ENCODE measurements around the gene CD300LF. TPM values are rescaled to one million over a fixed set of nuclear protein-coding genes. Genes with fewer than 3 reads are reported as not detected.
A peak's percentile ranks its signal among the peaks of the same experiment; 100 is the strongest.

CD300LF gene
- total RNA-seq, result 66.2 TPM
- long read RNA-seq, transcript CD300LF-202 (7 exons, 1,764 nt), result major isoform, 31 of 76 reads
- long read RNA-seq, transcript CD300LF-210 (7 exons, 1,275 nt), result minor isoform, 13 of 76 reads
- long read RNA-seq, partial matches to known transcripts, result 14 of 76 reads
- long read RNA-seq, other reads (novel, unspliced or antisense), result 17 of 76 reads

DNA sequence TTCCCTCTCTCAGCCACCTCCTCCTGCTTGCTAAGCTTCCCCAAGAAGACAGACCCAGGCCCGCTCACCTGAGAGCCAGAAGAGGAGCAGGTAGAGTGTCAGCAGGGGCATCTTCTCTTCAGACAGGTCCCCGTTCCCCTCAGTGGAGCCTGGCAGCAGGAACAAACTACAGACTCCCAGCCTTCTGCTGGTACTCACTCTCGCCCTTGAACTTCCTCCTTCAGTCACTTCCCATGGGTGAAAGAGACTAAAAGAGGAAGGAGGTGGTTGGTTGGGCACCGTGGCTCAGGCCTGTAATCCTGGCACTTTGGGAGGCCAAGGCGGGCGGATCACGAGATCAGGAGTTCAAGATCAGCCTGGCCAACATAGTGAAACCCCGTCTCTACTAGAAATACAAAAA is at the start of gene CD300LF:
CD300LF (minus strand) TSS at position 168 of the 400 bp plus-strand sequence; CDS start at position 111, 57 bp downstream.
- TF ChIP-seq, protein P1, sequence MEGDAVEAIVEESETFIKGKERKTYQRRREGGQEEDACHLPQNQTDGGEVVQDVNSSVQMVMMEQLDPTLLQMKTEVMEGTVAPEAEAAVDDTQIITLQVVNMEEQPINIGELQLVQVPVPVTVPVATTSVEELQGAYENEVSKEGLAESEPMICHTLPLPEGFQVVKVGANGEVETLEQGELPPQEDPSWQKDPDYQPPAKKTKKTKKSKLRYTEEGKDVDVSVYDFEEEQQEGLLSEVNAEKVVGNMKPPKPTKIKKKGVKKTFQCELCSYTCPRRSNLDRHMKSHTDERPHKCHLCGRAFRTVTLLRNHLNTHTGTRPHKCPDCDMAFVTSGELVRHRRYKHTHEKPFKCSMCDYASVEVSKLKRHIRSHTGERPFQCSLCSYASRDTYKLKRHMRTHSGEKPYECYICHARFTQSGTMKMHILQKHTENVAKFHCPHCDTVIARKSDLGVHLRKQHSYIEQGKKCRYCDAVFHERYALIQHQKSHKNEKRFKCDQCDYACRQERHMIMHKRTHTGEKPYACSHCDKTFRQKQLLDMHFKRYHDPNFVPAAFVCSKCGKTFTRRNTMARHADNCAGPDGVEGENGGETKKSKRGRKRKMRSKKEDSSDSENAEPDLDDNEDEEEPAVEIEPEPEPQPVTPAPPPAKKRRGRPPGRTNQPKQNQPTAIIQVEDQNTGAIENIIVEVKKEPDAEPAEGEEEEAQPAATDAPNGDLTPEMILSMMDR (IDR thresholded peaks at IDR 0.05), result no peak
- Histone ChIP-seq H3K4me1 (peaks cover 16% of the 10 kb centered on the region), H3K36me3 (no peaks in the 10 kb centered on the region), H3K4me3 (peak within 1 kb of the TSS; percentile 42), H3K27me3 (ENCODE audit: low read depth) (peaks cover 5% of the 10 kb centered on the region), H3K27ac (peak within 1 kb of the TSS; percentile 24), H3K9me3 (no peaks in the 10 kb centered on the region)
- peak; percentile 66 to 75 for ATAC-seq
- DNase-seq, result peak; percentile 76
- intact Hi-C loops (cut with DNase I), result no loop called here

DNA sequence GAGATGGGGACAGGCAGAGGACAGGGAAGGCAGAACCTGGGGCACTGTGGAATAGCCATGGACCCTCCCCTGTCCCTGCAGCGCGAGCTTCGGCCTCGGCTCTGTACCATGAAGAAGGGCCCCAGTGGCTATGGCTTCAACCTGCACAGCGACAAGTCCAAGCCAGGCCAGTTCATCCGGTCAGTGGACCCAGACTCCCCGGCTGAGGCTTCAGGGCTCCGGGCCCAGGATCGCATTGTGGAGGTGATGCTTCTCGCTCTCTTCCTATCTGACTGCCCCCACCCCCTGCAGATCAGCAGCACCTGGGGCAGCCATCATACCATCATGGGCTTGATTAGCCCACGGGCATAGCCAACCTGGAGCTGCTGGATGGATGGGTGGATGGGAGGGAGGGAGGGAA is 49.2 kb upstream of the CD300LF start:
- Histone ChIP-seq H3K27ac (no peak overlapping the region), H3K4me1 (peaks cover 47% of the 10 kb centered on the region), H3K36me3 (peaks cover 4% of the 10 kb centered on the region), H3K4me3 (no peak overlapping the region), H3K9me3 (no peaks in the 10 kb centered on the region), H3K27me3 (ENCODE audit: low read depth) (no peaks in the 10 kb centered on the region)
- TF ChIP-seq, protein P1 (IDR thresholded peaks at IDR 0.05), result no peak
- ATAC-seq (no peak), DNase-seq (no peak)
- intact Hi-C loops (cut with DNase I), result no loop called here

DNA sequence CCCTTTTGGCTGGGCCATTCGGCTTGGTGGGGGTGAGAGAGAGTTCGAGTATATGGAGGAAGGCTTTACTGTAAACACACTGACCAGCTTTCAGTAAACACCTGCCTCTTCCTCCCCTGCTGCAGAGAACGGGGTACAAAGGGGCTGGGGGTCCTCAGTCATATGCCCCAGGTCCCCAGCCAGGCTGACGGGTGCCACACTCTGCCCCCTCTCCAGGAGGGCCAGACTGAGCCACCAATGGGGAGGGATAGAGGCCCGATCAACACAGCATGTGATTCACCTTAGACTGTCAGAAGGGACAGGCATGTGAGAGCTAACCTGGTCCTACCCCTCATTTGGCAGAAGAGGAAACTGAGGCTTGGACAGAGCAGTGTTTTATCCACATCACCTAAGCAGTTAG is 48.7 kb upstream of the CD300LF start:
- intact Hi-C loops (cut with DNase I), result no loop called here
- ATAC-seq (no peak), DNase-seq (no peak)
- Histone ChIP-seq H3K9me3 (no peaks in the 10 kb centered on the region), H3K4me3 (no peak overlapping the region), H3K36me3 (peaks cover 4% of the 10 kb centered on the region), H3K27ac (no peak overlapping the region), H3K4me1 (peaks cover 52% of the 10 kb centered on the region), H3K27me3 (ENCODE audit: low read depth) (no peaks in the 10 kb centered on the region)
- TF ChIP-seq, protein P1 (IDR thresholded peaks at IDR 0.05), result no peak

DNA sequence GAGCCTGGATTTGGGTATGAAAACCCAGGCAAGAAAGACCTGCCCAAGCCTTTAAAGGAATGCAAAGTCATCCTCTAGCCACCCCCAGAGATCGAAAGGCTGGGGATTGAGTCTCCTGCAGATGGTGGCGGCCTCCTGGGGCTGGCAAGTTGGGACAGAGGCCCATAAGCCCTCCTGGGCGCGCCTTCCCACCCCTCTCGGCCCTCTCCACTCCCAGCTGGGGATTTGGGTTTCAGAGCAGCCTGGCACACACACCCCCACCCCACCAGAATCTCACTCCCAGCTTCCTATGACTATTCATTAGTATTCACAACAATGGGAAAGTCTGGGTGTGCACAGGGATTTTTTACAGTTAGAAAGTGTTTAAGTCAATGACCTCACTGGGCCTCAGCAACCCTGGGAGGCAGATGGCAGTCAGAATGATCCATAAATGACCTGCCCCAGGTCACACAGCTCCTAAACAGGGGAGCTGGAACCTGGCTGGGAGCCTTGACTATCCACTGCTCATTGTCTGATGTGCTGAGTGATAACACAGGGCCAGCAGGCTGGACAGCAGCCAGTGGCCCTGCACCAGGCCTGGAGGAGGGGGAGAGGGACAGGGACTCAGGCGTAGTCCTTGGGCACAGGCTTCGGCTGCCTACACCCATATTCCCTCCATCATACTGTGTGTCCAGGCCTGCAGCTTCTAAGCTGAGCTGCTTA is 47.8 kb upstream of the CD300LF start:
- Histone ChIP-seq H3K4me1 (peaks cover 54% of the 10 kb centered on the region), H3K4me3 (no peak overlapping the region), H3K27me3 (ENCODE audit: low read depth) (no peaks in the 10 kb centered on the region), H3K36me3 (peaks cover 4% of the 10 kb centered on the region), H3K9me3 (no peaks in the 10 kb centered on the region), H3K27ac (no peak overlapping the region)
- no peak for DNase-seq
- ATAC-seq, result no peak
- TF ChIP-seq, protein P1 (IDR thresholded peaks at IDR 0.05), result no peak
- intact Hi-C loops (cut with DNase I), result no loop called here

DNA sequence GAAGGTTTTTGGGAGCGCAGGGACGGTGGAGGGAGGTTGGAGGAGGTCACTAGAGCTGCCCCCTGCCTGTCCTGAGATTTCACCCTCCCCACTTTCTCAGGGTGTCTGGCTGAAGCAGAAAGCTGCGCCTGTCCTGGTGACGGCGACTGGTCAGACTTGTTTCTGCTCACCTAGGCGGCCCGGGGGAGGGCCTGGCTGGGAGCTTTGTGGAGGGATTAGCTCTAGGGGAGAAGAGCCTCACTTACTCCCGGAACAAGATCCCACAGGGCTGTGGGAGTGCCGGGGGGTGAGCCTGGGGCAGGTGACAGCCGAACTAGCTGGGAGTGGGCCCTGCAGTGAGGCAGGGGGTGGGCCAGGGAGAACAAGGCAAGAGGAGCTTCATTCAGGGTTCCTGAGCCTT is 47.2 kb upstream of the CD300LF start:
- Histone ChIP-seq H3K27ac (no peak overlapping the region), H3K27me3 (ENCODE audit: low read depth) (no peaks in the 10 kb centered on the region), H3K36me3 (peaks cover 4% of the 10 kb centered on the region), H3K4me1 (peaks cover 54% of the 10 kb centered on the region), H3K4me3 (no peak overlapping the region), H3K9me3 (no peaks in the 10 kb centered on the region)
- peak; percentile 72 for DNase-seq
- TF ChIP-seq, protein P1 (IDR thresholded peaks at IDR 0.05), result no peak
- ATAC-seq, result peak; percentile 15 to 59
- intact Hi-C loops (cut with DNase I), result no loop called here

All from lower lobe of right lung (tissue), 2 donors.